ENCODE data around the gene UNC79.

The UNC79 gene

DNA sequence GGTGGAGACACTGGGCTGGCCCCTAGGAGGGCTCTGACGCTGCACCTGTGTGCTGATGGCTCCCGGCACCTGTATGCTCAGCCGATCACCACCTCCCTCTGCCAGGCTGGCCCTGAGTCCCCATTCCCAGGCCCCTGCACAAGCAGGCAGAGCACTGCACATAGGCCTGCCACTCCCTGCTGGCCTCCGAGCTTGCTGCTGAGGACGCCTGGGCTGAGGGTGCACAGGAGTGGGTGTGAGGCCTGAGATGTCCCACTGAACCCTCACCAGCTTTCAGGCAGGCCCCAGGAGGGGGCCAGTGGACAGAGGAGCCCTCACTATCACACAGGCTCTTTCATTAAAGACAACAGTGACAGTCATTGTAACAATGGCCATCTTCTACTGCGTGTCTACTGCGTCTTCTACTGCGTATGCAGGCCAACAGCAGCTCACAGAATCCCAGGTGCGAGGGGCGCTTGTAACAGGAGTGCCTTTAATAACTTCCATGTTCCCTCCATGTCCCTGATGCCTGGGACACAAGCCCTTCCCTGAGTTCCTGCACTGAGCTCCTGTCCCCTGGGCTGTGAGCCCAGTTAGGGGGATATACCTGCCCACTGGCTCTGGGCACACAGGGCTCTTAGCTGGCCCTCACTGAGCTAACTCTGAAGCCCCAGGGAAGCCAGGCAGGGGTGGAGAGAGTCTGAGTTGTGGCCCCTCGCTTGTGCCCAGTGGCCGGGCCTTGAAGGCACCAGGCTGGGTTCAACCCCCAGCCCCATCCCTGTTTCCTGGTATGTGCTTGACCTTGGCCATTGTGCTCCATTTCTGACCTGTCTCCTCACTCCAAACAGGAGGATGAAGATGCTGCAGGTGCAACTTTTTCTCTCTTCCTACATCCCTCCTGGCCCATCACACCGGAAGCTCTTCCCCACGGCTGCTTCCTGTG, 286.3 kb downstream of the UNC79 start:
- DNase-seq (ENCODE audit: extremely low spot score): no peak
- TF ChIP-seq, protein P1, sequence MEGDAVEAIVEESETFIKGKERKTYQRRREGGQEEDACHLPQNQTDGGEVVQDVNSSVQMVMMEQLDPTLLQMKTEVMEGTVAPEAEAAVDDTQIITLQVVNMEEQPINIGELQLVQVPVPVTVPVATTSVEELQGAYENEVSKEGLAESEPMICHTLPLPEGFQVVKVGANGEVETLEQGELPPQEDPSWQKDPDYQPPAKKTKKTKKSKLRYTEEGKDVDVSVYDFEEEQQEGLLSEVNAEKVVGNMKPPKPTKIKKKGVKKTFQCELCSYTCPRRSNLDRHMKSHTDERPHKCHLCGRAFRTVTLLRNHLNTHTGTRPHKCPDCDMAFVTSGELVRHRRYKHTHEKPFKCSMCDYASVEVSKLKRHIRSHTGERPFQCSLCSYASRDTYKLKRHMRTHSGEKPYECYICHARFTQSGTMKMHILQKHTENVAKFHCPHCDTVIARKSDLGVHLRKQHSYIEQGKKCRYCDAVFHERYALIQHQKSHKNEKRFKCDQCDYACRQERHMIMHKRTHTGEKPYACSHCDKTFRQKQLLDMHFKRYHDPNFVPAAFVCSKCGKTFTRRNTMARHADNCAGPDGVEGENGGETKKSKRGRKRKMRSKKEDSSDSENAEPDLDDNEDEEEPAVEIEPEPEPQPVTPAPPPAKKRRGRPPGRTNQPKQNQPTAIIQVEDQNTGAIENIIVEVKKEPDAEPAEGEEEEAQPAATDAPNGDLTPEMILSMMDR (IDR thresholded peaks at IDR 0.05; ENCODE audit: control extremely low read depth, extremely low read depth, low read depth, missing control alignments): no peak
- ChIA-PET POLR2A (no interaction called here), CTCF (interaction anchor here (0.7 to 1.3 kb wide), 2 partner anchors 10 to 98 kb away, joined by 3 read pairs; no protein-coding TSS in a partner anchor)

DNA sequence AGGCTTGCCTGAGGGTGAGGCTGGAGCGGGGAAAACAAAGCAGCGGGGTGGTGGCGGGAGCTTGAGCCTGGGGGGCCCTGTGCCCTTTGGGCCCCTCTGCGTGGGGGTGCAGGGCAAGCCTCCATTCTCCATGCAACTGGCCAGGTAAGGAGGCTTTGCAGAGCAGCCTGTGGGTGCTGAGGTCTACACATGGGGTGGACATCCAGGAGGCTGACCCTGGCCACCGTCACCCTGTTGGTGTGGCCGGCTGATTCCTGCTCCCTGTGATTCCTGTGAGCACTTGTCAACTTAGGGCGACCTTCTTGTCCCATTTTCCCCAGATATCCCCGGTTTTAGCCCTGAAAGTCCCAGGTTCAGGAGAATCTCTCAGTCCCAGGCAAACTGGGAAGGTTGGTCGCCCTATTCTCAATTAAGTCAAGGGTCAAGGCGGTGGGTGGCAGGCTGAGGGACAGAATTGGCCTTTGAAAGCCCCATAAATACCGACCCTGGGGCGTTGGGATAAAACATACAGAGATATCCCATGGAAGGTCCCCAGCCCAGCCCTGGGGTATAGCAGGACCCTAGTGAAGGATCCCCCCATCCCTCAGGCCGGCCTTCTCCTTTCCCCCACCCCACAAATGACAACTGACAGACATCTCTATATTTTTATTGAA, 287.1 kb downstream of the UNC79 start:
- TF ChIP-seq, protein P1 (IDR thresholded peaks at IDR 0.05; ENCODE audit: control extremely low read depth, extremely low read depth, low read depth, missing control alignments): no peak
- CTCF ChIA-PET: interaction anchor here (0.7 kb wide), 1 partner anchor 97 kb away, joined by 3 read pairs; no protein-coding TSS in a partner anchor
- DNase-seq (ENCODE audit: extremely low spot score): no peak
- POLR2A ChIA-PET: no interaction called here

DNA sequence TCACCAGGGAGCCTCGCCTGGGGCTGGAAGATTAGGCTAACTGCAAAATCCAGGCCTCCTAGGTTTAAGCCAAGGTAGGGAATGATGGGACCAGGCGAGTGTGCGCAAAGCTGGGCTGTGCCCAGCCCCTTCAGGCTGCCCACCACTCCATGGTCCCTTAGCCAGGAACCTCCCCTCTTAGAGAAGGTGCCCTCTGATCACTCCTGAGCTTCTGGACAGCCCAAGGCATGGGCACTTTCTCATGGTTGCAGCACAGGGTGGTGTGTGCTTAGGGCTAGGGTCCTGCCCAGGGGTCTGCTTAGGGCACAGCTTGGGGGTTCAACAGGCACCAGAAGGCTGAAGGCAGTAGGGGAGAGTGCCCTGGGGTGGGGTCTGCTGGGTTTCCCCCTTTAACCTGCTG, 288.5 kb downstream of the UNC79 start:
- ChIA-PET POLR2A (no interaction called here), CTCF (no interaction called here)
- TF ChIP-seq, protein P1 (IDR thresholded peaks at IDR 0.05; ENCODE audit: control extremely low read depth, extremely low read depth, low read depth, missing control alignments): no peak
- DNase-seq (ENCODE audit: extremely low spot score): no peak

DNA sequence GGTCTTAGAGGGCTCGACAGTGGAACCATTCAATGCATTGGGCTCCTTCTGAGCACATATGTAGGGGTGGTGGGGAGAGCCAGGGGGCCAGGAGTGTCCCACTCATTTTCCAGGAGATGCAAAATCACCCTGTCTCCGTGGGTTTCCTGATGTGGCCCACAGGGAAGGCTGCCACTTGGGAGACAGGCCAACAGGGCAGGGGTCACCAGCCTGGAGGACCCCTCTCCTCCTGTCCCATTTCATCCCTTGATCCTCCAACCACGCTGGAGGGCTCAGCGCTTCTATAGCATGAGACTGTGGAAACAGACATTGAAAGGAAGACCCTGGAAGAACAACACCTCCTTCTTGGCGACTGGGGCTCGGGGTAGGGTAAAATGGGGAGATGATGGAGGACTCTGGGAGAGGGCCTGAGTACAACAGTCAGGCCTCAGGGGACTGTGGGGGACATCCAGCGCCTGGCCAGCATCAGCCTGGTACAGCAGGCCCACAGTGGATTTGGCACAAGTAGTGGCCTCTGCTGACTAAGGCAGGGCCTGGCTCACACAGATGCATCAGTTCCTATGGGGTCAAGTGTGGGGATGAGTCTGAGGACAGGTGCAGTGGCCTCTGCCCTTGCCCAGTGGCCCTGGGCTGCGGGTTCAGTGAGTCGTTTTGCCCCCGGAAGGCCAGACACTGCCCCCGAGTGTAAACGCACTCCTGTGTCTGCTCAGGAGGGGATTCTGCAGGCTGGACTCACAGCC, 289.5 kb downstream of the UNC79 start:
- TF ChIP-seq, protein P1 (IDR thresholded peaks at IDR 0.05; ENCODE audit: control extremely low read depth, extremely low read depth, low read depth, missing control alignments): no peak
- ChIA-PET POLR2A (no interaction called here), CTCF (no interaction called here)
- DNase-seq (ENCODE audit: extremely low spot score): no peak

DNA sequence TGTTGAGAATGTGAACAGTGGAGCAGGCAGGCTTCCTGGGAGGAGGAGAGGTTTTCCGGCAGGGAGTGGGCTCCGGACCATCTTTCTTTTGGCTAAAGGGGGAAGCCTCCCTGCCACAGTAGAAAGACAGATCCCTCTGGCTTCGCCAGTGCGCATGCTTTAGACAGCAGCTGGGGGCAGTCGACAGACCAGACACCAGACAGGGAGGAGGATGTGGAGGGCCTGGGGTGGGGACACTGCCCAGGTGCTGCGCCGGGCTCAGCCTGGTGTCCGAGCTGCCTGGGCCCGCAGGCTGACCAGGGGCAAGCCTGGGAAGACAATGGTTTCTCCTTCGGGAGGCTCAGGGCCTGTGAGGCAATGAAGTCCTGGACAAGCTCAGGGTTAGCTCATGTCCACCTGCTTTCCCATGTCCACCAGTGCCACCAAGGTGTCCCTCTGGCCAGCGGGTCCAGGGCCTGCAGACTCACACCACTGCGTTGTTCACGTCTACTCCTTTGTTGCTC, 290.3 kb downstream of the UNC79 start:
- ChIA-PET POLR2A (no interaction called here), CTCF (no interaction called here)
- TF ChIP-seq, protein P1 (IDR thresholded peaks at IDR 0.05; ENCODE audit: control extremely low read depth, extremely low read depth, low read depth, missing control alignments): no peak
- no peak for DNase-seq (ENCODE audit: extremely low spot score)

DNA sequence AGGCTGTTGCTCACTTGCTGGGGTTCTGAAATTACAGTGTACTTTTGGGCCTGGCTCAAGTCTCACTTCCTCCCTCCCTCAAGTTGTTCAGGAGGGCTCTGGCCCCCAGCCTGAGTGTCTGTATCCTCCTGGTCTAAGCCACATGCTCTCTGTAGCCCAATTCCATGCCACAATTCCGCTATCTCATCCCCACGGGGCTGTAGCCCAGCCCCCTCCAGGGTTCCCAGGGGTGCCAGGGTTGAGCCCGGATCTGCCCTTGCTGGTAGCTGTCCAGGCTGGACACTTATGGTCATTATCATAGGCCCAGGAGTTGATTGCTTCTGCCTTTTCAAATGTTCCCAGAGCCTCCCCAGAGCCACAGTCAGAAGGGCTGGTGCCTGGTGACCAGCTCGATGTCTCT, 292.3 kb downstream of the UNC79 start:
- DNase-seq (ENCODE audit: extremely low spot score): no peak
- TF ChIP-seq, protein P1 (IDR thresholded peaks at IDR 0.05; ENCODE audit: control extremely low read depth, extremely low read depth, low read depth, missing control alignments): no peak
- CTCF ChIA-PET: no interaction called here
- POLR2A ChIA-PET: no interaction called here

All from GM10248 (cell line).